Stimulated activated naive B cell treated with anti-CD40 and anti-IgM and Interleukin-4, amounts not matched to agents 10 μg/mL and 1 μg/mL and 100 μg/mL, for 72 hours (primary cell): ENCODE results near the gene GRIP1.

Source experiments
- ATAC-seq, 2 donors: fragments of 150-1000 bp; cut with Tn5 transposase; replicated peaks; 2 replicates each; pipeline ENCODE4 v1.10.0; 2021; ENCODE audit warnings: moderate library complexity in 1 of 2
- DNase-seq: peaks from one replicate; pipeline ENCODE4 v3.0.0; 2021
- H3K27ac Mint-ChIP-seq: one replicate; pipeline ENCODE4 v1.8.0; 2022; ENCODE audit warnings: mild to moderate bottlenecking, mixed read lengths
- H3K27me3 Mint-ChIP-seq, 2 donors: one replicate each; pipeline ENCODE4 v1.8.0; 2022; ENCODE audit warnings: mixed read lengths in 2 of 2
- H3K36me3 Mint-ChIP-seq, 2 donors: one replicate each; pipeline ENCODE4 v1.8.0; 2022; ENCODE audit warnings: mixed read lengths in 2 of 2, mild to moderate bottlenecking in 1 of 2
- H3K4me1 Mint-ChIP-seq, 2 donors: one replicate each; pipeline ENCODE4 v1.8.0; 2022; ENCODE audit warnings: mixed read lengths in 2 of 2, mild to moderate bottlenecking in 1 of 2
- H3K4me3 Mint-ChIP-seq, 2 donors: one replicate each; pipeline ENCODE4 v1.8.0; 2022; ENCODE audit warnings: mild to moderate bottlenecking in 2 of 2, mixed read lengths in 2 of 2, moderate library complexity in 1 of 2
- H3K9me3 Mint-ChIP-seq, 2 donors: one replicate each; pipeline ENCODE4 v1.8.0; 2022; ENCODE audit warnings: mixed read lengths in 2 of 2, mild to moderate bottlenecking in 1 of 2

The GRIP1 gene

DNA sequence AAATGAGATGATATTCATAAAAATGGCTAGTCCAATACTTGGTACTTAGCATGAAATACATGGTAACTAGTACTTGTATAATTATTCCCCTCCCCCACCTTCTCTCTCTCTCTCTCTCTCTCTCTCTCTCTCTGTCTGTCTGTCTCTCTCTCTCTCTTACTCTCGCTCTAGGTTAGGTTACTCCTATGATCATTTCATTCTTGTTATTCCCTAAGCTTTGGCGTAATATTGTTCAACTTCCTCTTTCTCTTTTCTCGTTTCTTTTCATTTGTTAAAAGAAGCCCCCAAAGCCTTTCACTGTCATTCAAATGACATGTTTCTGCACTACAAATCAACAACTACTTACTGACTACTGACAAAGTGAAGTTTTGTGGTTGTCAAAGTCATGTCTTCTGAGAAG is 89.8 kb downstream of the GRIP1 start:
- Mint-ChIP-seq H3K4me1 (peaks cover 5 to 14% of the 10 kb centered on the region in 2 donors), H3K36me3 (no peaks in the 10 kb centered on the region), H3K27me3 (no peaks in the 10 kb centered on the region), H3K27ac (peak overlapping the region; percentile 10), H3K4me3 (peak overlapping the region in 1 of 2 donors; percentile 65), H3K9me3 (peaks cover 0 to 3% of the 10 kb centered on the region in 2 donors)
- DNase-seq (no peak), ATAC-seq (peak; percentile 51 to 53)

DNA sequence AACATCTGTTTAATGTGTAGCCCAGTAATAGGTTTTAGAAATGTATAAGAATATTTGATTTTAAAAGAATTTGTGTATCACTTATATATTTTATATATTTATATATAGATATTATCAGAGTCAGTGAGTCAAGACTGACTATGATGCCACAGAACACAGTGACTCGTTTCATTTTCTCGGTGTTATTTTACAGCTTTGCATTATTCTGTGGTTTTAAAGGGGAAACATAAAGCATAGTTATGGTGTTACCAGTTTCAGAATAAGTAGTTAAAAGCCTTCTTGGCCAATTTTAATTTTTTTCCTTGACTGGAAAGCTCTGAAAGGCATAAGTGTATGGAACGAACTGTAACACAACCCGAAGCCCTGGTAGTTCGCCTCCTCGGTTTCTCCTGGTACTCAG is 91.0 kb downstream of the GRIP1 start:
- peak; percentile 85 to 88 for ATAC-seq
- Mint-ChIP-seq H3K27ac (peak overlapping the region; percentile 31), H3K9me3 (peaks cover 0 to 3% of the 10 kb centered on the region in 2 donors), H3K27me3 (no peaks in the 10 kb centered on the region), H3K4me1 (peaks cover 4 to 14% of the 10 kb centered on the region in 2 donors), H3K36me3 (no peaks in the 10 kb centered on the region), H3K4me3 (peak overlapping the region in 1 of 2 donors; percentile 3)
- no peak for DNase-seq

DNA sequence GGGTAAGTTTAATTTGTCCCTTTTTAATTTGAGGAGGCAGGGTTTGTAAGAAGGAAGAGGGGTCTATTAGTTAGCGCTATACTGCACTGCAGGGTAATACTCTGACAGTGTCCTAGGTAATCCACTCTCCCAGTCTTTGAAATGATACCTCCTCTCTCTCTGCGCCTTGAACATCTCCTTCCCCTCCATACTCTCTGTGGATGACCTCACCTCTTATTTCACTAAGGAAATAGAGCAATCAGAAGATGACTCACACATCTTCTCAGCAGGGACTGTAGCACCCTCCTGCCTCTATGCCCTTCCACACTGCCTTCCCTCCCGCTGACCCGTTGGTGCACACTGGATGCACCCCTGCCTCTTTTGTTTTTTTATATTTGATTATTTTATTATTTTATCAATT is 94.2 kb downstream of the GRIP1 start:
- Mint-ChIP-seq H3K9me3 (peaks cover 0 to 3% of the 10 kb centered on the region in 2 donors), H3K27ac (no peak overlapping the region), H3K4me3 (no peak overlapping the region), H3K27me3 (no peaks in the 10 kb centered on the region), H3K36me3 (no peaks in the 10 kb centered on the region), H3K4me1 (peaks cover 4 to 14% of the 10 kb centered on the region in 2 donors)
- ATAC-seq (peak in 1 of 2 donors; percentile 49), DNase-seq (no peak)

DNA sequence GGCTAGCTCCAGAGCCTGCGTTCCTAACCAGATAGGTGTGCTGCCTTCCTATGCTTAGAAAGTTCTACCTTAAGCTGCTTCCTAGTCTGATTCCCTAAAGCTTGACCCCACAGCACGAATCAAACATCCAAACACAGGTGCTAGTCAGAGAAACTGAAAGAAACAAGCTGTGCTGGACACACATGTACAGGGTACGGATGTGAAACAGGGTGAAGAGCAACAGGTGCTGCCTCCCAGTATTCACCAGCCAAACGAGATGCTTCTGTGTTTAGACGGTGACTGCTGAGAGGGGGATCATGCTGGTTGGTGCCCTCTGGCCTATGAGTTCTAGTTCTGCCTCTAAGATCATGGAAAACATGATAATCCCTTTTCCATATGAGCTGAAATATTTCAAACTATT is 105.3 kb downstream of the GRIP1 start:
- H3K4me1 Mint-ChIP-seq: peaks cover 6 to 9% of the 10 kb centered on the region in 2 donors
- ATAC-seq: no peak
- peaks cover 0 to 2% of the 10 kb centered on the region in 2 donors for H3K9me3 Mint-ChIP-seq
- H3K36me3 Mint-ChIP-seq: peaks cover 5 to 8% of the 10 kb centered on the region in 2 donors
- DNase-seq: no peak
- no peak overlapping the region for H3K27ac Mint-ChIP-seq
- no peak overlapping the region for H3K4me3 Mint-ChIP-seq
- peaks cover 0 to 13% of the 10 kb centered on the region in 2 donors for H3K27me3 Mint-ChIP-seq

DNA sequence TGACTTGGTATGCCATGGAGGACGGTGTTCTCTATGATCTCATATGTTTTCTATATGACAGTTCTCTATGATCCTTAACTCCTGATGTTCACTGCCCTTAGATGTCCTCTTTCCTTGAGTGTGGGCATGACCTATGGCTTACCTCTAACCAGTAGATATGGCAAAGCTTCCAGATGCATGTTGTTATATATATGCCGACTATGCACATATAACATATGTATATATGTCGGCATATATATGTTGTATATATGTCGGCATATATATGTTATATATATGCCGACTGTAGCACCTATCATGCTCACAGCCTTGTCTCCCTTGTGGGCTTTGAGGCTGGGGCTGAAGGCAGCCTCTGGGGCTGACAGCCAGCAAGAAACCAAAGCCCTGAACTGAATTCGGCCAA is 106.0 kb downstream of the GRIP1 start:
- Mint-ChIP-seq H3K4me3 (no peak overlapping the region), H3K9me3 (peaks cover 0 to 2% of the 10 kb centered on the region in 2 donors), H3K36me3 (peaks cover 5 to 8% of the 10 kb centered on the region in 2 donors), H3K27ac (no peak overlapping the region), H3K27me3 (peaks cover 0 to 17% of the 10 kb centered on the region in 2 donors), H3K4me1 (peaks cover 6 to 9% of the 10 kb centered on the region in 2 donors)
- ATAC-seq (no peak), DNase-seq (no peak)

DNA sequence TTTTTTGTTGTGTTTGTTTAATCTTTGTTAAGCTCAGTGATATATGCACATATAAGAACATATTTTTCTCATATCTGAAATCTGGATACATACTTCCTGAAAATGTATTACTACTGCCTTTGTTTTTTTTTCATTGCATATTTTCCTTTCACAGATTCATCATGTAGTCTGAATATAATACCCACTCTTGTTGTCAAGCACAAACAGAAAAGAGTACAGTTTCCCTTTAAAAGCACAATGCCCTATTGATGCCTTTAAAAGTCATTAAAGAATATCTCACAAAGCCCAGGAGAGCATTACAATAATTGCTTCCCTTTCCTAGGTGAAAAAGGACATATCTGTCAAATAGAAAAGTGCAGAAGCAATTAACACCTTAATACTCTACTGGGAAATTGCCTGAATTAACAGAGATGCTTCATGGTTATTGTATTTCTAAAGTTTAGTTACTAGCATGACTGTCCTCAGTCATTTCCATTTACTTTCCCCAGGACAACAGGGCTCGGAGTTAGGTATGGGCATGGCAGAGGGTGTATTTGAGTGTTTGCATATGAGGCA is 107.4 kb downstream of the GRIP1 start:
- Mint-ChIP-seq H3K4me3 (no peak overlapping the region), H3K9me3 (no peaks in the 10 kb centered on the region), H3K36me3 (no peaks in the 10 kb centered on the region), H3K27me3 (peaks cover 0 to 5% of the 10 kb centered on the region in 2 donors), H3K4me1 (no peaks in the 10 kb centered on the region), H3K27ac (no peak overlapping the region)
- DNase-seq (no peak), ATAC-seq (no peak)

DNA sequence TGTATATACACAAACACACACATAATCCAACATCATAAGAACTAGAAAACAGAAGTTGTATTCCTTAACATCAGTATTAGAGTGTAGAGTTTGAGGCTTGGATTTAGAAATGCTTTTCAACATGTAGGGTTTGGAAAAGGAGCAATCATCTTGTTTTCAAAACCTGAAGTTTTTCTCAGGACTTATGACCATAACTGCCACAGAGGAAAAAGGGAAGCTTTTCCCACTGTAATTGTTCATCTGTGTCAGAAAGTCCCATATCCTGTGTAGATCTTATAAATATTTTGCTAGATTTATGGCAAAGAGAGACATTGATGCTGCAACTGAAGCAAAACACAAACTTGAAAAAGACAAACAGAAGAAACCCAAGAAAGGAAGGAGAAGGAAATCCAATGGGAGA is 115.7 kb downstream of the GRIP1 start:
- no peak for ATAC-seq
- H3K9me3 Mint-ChIP-seq: peaks cover 8 to 16% of the 10 kb centered on the region in 2 donors
- H3K36me3 Mint-ChIP-seq: no peaks in the 10 kb centered on the region
- peaks cover 2 to 5% of the 10 kb centered on the region in 2 donors for H3K4me1 Mint-ChIP-seq
- H3K4me3 Mint-ChIP-seq: no peak overlapping the region
- DNase-seq: no peak
- peaks cover under 1 to 10% of the 10 kb centered on the region in 2 donors for H3K27me3 Mint-ChIP-seq
- H3K27ac Mint-ChIP-seq: no peak overlapping the region

DNA sequence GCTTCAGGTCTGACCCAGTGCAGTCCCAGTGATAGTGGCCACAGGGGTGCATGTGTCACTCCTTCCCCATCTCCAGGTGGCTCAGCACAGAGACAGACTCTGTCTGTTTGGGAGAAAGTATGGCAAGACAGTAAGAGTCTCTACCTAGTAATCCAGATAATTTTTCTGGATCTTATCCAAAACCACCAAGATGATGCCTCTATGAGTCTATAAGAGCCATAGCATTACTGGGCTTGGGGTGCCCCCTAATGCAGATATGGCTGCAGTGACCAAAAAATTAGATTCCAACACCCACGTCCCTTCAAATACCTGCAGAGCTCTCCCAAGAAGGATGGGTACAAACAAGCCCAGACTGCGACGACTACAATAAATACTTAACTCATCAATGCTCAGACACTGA is 123.8 kb downstream of the GRIP1 start:
- Mint-ChIP-seq H3K36me3 (peaks cover 0 to 2% of the 10 kb centered on the region in 2 donors), H3K9me3 (peaks cover 0 to 8% of the 10 kb centered on the region in 2 donors), H3K27me3 (peaks cover 10 to 35% of the 10 kb centered on the region in 2 donors), H3K4me3 (no peak overlapping the region), H3K27ac (no peak overlapping the region), H3K4me1 (peaks cover 7 to 11% of the 10 kb centered on the region in 2 donors)
- DNase-seq: no peak
- ATAC-seq: no peak

DNA sequence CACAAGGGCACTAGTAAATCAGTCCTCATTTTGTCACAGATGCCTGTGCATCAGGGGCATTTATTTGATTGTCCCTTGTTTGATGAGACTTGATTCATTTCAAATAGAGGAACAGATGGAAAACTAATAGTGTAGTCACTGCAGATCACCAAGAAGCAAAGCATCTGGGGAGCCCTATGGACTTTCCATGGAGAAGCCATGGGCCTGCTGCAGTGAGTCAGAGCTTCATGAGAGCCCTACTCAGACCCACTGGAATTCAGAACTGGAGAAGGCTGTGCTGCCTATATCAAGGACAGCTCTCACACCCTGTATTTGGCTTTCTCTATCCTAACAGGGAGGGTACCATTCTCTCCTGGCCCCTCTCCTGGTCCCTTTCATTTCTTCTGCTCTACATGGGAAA is 126.2 kb downstream of the GRIP1 start:
- Mint-ChIP-seq H3K27me3 (peaks cover 10 to 22% of the 10 kb centered on the region in 2 donors), H3K4me3 (no peak overlapping the region), H3K36me3 (peaks cover 0 to 4% of the 10 kb centered on the region in 2 donors), H3K4me1 (peaks cover 18 to 30% of the 10 kb centered on the region in 2 donors), H3K9me3 (peaks cover 4 to 5% of the 10 kb centered on the region in 2 donors), H3K27ac (no peak overlapping the region)
- ATAC-seq (no peak), DNase-seq (no peak)

DNA sequence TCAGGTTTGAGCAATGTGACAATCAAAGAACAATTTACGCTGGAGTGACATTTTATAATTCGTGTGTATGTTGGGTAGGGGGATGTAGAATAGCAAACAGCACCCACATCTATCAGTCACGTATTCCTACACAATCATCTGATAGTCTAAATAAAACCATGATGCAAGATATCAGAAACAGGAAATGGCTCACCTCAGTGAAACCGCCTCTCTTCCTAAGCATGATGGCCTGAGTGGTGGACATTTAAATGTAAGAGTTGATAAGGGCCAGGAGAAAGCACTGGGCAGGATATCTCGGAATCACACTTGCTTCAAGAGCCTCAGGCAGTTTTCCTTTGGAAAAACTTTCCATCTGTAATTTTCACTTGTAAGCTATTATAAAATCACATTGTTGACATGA is 128.2 kb downstream of the GRIP1 start:
- no peak overlapping the region for H3K27ac Mint-ChIP-seq
- peaks cover 20 to 34% of the 10 kb centered on the region in 2 donors for H3K4me1 Mint-ChIP-seq
- DNase-seq: no peak
- peaks cover 0 to 2% of the 10 kb centered on the region in 2 donors for H3K36me3 Mint-ChIP-seq
- no peak for ATAC-seq
- H3K27me3 Mint-ChIP-seq: peaks cover 6 to 8% of the 10 kb centered on the region in 2 donors
- peaks cover 3 to 4% of the 10 kb centered on the region in 2 donors for H3K9me3 Mint-ChIP-seq
- H3K4me3 Mint-ChIP-seq: no peak overlapping the region

DNA sequence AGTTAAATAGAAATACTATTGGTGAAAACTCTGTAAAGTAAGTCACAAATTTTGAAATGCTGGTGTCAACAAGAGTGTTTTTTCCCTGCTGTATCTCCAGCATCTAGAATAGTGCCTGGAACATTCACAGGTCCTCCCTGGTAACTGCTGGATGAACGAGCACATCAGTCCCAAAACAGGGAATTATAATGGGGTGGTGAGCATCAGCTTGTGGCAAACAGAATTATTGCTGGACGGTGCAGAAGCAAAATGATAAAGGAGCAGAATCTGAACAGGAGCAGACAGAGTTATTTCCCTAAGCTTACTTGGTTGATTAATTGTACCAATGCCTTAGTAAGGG is 129.9 kb downstream of the GRIP1 start:
- ATAC-seq: no peak
- Mint-ChIP-seq H3K4me3 (no peak overlapping the region), H3K4me1 (peaks cover 20 to 34% of the 10 kb centered on the region in 2 donors), H3K27me3 (no peaks in the 10 kb centered on the region), H3K36me3 (peaks cover 0 to 2% of the 10 kb centered on the region in 2 donors), H3K9me3 (peaks cover 3 to 4% of the 10 kb centered on the region in 2 donors), H3K27ac (no peak overlapping the region)
- DNase-seq: no peak

DNA sequence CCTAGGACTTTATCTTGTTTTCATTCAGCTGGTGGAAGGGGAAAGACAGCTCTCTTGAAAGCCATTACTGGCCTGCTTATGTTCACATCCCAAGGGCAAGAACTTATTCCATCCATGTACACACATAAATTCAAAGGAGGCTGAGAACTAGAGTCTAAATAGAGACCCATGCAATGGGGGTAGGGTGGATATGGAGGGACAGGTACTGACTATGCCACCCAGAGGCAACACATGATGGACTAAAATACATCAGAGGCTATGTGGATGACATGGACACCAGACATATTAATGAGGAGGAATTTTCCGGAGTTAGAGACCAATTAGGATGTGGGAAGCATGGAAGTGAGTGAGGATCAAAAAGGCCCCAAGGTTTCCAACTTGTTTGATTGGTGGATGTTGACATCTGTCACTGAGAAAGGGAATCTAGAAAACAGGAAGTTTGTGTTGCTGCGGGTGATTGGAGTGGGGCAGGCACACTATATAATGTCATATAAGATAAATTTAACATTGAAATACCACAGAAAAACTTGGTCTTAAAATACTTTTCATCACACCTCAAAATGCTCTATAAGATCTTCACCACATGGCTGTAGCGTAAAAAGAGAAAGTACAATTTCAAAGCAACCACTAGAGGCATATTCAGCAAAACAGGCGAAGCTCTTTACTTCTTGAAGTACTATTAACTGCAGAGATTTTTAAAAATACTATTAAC is 130.4 kb downstream of the GRIP1 start:
- H3K9me3 Mint-ChIP-seq: peaks cover 3 to 4% of the 10 kb centered on the region in 2 donors
- ATAC-seq (peak; percentile 78 to 79), DNase-seq (no peak)
- peaks cover 20 to 34% of the 10 kb centered on the region in 2 donors for H3K4me1 Mint-ChIP-seq
- H3K36me3 Mint-ChIP-seq: peaks cover 0 to 2% of the 10 kb centered on the region in 2 donors
- peak overlapping the region; percentile 12 to 23 for H3K4me3 Mint-ChIP-seq
- H3K27me3 Mint-ChIP-seq: no peaks in the 10 kb centered on the region
- H3K27ac Mint-ChIP-seq: peak overlapping the region; percentile 62

DNA sequence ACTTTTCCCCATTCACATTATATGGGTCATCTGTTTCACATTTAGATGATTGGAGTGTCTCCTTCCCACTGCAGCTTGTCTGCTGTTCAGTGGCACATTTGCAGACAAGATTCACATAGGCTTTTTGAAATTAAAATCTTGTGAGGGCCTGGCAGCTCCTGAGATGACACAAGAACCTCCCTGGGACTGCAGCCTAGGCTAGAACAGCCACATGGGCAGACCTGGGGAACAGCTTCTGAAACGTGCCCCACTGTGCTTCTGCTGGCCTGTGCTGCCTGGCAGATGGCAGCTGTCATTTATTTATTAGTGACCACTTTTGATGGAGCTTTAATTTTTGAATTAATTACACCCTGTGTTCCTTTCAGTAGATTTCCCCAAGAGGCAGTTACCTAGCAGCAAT is 137.4 kb downstream of the GRIP1 start:
- peaks cover 0 to 6% of the 10 kb centered on the region in 2 donors for H3K27me3 Mint-ChIP-seq
- H3K4me3 Mint-ChIP-seq: no peak overlapping the region
- no peak for ATAC-seq
- no peaks in the 10 kb centered on the region for H3K9me3 Mint-ChIP-seq
- no peaks in the 10 kb centered on the region for H3K36me3 Mint-ChIP-seq
- DNase-seq: no peak
- peak overlapping the region; percentile 27 for H3K27ac Mint-ChIP-seq
- H3K4me1 Mint-ChIP-seq: no peaks in the 10 kb centered on the region

DNA sequence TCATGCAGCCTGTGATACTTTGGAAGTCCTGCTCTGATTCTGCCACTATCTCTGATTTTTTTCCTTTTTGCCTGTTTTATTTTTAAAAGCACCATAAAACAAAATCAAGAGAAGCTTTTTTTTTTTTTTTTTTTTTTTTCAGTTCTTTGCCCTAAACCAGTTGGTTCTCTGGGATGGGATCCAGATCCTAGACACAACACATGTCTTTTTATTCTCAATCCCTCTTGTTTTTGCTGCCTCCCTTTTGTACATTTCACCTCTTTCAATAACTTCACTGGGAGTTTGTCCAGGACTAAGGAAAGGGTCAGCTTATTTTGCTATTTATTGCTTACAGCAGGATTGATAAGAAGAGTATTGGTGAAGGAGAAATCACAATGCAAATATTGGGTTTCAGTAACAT is 139.4 kb downstream of the GRIP1 start:
- H3K4me1 Mint-ChIP-seq: no peaks in the 10 kb centered on the region
- H3K9me3 Mint-ChIP-seq: no peaks in the 10 kb centered on the region
- no peaks in the 10 kb centered on the region for H3K36me3 Mint-ChIP-seq
- ATAC-seq (no peak), DNase-seq (no peak)
- peaks cover 0 to 6% of the 10 kb centered on the region in 2 donors for H3K27me3 Mint-ChIP-seq
- H3K4me3 Mint-ChIP-seq: no peak overlapping the region
- H3K27ac Mint-ChIP-seq: no peak overlapping the region

DNA sequence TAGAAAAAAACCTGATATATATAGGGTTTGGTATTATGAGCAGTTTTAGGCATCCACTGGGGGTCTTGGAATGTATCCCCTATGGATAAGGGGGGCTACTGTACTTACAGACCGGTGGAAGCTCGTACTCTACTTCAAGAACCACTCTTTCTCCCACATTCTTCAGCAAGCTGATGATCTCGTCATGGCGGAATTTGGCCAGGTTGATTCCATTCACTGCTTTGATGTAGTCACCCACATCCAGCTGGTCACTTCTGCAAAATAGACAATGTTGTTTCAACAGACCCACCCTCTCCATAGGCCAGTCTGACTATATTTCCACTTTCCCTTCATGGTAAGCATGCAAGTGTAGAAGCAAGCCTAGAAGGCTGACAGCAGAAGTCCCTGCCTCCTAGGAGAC is 139.9 kb downstream of the GRIP1 start:
- ATAC-seq (no peak), DNase-seq (no peak)
- H3K27me3 Mint-ChIP-seq: peaks cover 0 to 6% of the 10 kb centered on the region in 2 donors
- no peak overlapping the region for H3K27ac Mint-ChIP-seq
- no peak overlapping the region for H3K4me3 Mint-ChIP-seq
- no peaks in the 10 kb centered on the region for H3K4me1 Mint-ChIP-seq
- H3K36me3 Mint-ChIP-seq: no peaks in the 10 kb centered on the region
- H3K9me3 Mint-ChIP-seq: no peaks in the 10 kb centered on the region
